ACC112 (cell line): ENCODE measurements around the gene SLC38A11.
"Not testable (repeated sequence)": the region's sequence is repeated elsewhere in the genome, so short reads cannot be mapped to it uniquely, and the experiment has no call there.

Experiments
- H2AFZ ChIP-seq: fragments of 200-600 bp; sonication (generic); one replicate; pipeline ENCODE4 v1.6.0; 2017; ENCODE audit warnings: antibody characterized with exemption, low read length; ENCODE audit not compliant: unreplicated experiment
- H3K27ac ChIP-seq: fragments of 200-600 bp; sonication (generic); 2 replicates; pipeline ENCODE4 v1.5.1; 2014; ENCODE audit warnings: low read depth, mild to moderate bottlenecking, antibody characterized with exemption, low read length, moderate library complexity
- H3K27me3 ChIP-seq: fragments of 200-600 bp; sonication (generic); 2 replicates; pipeline ENCODE4 v1.6.1; 2014; ENCODE audit warnings: mild to moderate bottlenecking, antibody characterized with exemption, low read length, moderate library complexity, mixed read lengths; ENCODE audit not compliant: insufficient read depth
- H3K36me3 ChIP-seq: fragments of 200-600 bp; sonication (generic); 2 replicates; pipeline ENCODE4 v1.6.1; 2016; ENCODE audit warnings: mild to moderate bottlenecking, antibody characterized with exemption, low read length, moderate library complexity, mixed read lengths; ENCODE audit not compliant: insufficient read depth
- H3K4me1 ChIP-seq: fragments of 200-600 bp; sonication (generic); one replicate; pipeline ENCODE4 v1.6.1; 2016; ENCODE audit warnings: low read length, mixed read lengths; ENCODE audit not compliant: insufficient read depth, unreplicated experiment, control insufficient read depth
- H3K4me3 ChIP-seq: fragments of 200-600 bp; sonication (generic); 2 replicates; pipeline ENCODE4 v1.5.1; 2014; ENCODE audit warnings: mild to moderate bottlenecking, low read depth, low read length
- H3K79me2 ChIP-seq: fragments of 200-600 bp; sonication (generic); one replicate; pipeline ENCODE4 v1.6.0; 2016; ENCODE audit warnings: low read length; ENCODE audit not compliant: control insufficient read depth, unreplicated experiment, insufficient read depth

The SLC38A11 gene

GRCh38 chr2:164954954-164955701 lies at the start of gene SLC38A11:
Gene SLC38A11 (minus strand): TSS chr2:164955525. CDS start chr2:164955247, 278 bp downstream.
- peaks cover 12% of the 10 kb centered on the region for H3K4me1 ChIP-seq
- H2AFZ ChIP-seq = peak within 1 kb of the TSS; percentile 92
- H3K27me3 ChIP-seq = no peaks in the 10 kb centered on the region
- H3K27ac ChIP-seq = no peak within 1 kb of the TSS
- peak within 1 kb of the TSS; percentile 78 for H3K4me3 ChIP-seq
- no peaks in the 10 kb centered on the region for H3K36me3 ChIP-seq
- H3K79me2 ChIP-seq = no peaks in the 10 kb centered on the region

- Histone ChIP-seq H3K27ac (no peak overlapping the region), H3K27me3 (no peaks in the 10 kb centered on the region), H3K79me2 (no peaks in the 10 kb centered on the region), H2AFZ (no peak overlapping the region), H3K4me3 (no peak overlapping the region), H3K36me3 (no peaks in the 10 kb centered on the region), H3K4me1 (peaks cover 5% of the 10 kb centered on the region)
Measured at GRCh38 chr2:165003443-165004130, 48.3 kb upstream of the SLC38A11 start.

- Histone ChIP-seq H3K36me3 (no peaks in the 10 kb centered on the region), H3K4me3 (no peak overlapping the region), H3K27me3 (no peaks in the 10 kb centered on the region), H2AFZ (no peak overlapping the region), H3K79me2 (no peaks in the 10 kb centered on the region), H3K27ac (no peak overlapping the region), H3K4me1 (peaks cover 5% of the 10 kb centered on the region)
Measured at GRCh38 chr2:165002638-165003037, 47.3 kb upstream of the SLC38A11 start.

- peaks cover 13% of the 10 kb centered on the region for H3K4me1 ChIP-seq
- not testable (repeated sequence) for H3K4me3 ChIP-seq
Measured at GRCh38 chr2:164994664-164995299, 39.5 kb upstream of the SLC38A11 start.

GRCh38 chr2:164993287-164994016 lies 38.1 kb upstream of the SLC38A11 start:
- H2AFZ ChIP-seq = no peak overlapping the region
- no peaks in the 10 kb centered on the region for H3K79me2 ChIP-seq
- H3K27ac ChIP-seq = no peak overlapping the region
- peaks cover 13% of the 10 kb centered on the region for H3K4me1 ChIP-seq
- no peaks in the 10 kb centered on the region for H3K27me3 ChIP-seq
- H3K4me3 ChIP-seq = no peak overlapping the region
- no peaks in the 10 kb centered on the region for H3K36me3 ChIP-seq

More at GRCh38 chr2:164994664-164995299, 39.5 kb upstream of the SLC38A11 start:
- not testable (repeated sequence) for H3K27ac ChIP-seq, H3K36me3 ChIP-seq, H3K79me2 ChIP-seq, H2AFZ ChIP-seq, H3K27me3 ChIP-seq

- H3K4me3 ChIP-seq = no peak overlapping the region
- H3K27ac ChIP-seq = no peak overlapping the region
- no peaks in the 10 kb centered on the region for H3K27me3 ChIP-seq
Measured at GRCh38 chr2:164992818-164993217, 37.5 kb upstream of the SLC38A11 start.

GRCh38 chr2:164992093-164992454 lies 36.7 kb upstream of the SLC38A11 start:
- H3K27me3 ChIP-seq, H3K36me3 ChIP-seq, H3K27ac ChIP-seq, H3K4me3 ChIP-seq, H3K79me2 ChIP-seq: not testable (repeated sequence)
- peaks cover 13% of the 10 kb centered on the region for H3K4me1 ChIP-seq
- H2AFZ ChIP-seq = peak overlapping the region; percentile 38

More at GRCh38 chr2:164992818-164993217, 37.5 kb upstream of the SLC38A11 start:
- H3K4me1 ChIP-seq = peaks cover 13% of the 10 kb centered on the region
- no peaks in the 10 kb centered on the region for H3K79me2 ChIP-seq
- H3K36me3 ChIP-seq = no peaks in the 10 kb centered on the region
- no peak overlapping the region for H2AFZ ChIP-seq

GRCh38 chr2:164991361-164992092 lies 36.2 kb upstream of the SLC38A11 start:
- Histone ChIP-seq H3K27ac (peak overlapping the region; percentile 63; the same call in 1 of the 2 replicates), H2AFZ (peak overlapping the region; percentile 38), H3K4me1 (peaks cover 13% of the 10 kb centered on the region)
- H3K4me3 ChIP-seq, H3K27me3 ChIP-seq, H3K36me3 ChIP-seq, H3K79me2 ChIP-seq: not testable (repeated sequence)

- Histone ChIP-seq H2AFZ (peak overlapping the region; percentile 69), H3K27ac (peak overlapping the region; percentile 63)
Measured at GRCh38 chr2:164990953-164991352, 35.6 kb upstream of the SLC38A11 start.

GRCh38 chr2:164988805-164989204 lies 33.5 kb upstream of the SLC38A11 start:
- H3K27me3 ChIP-seq, H3K36me3 ChIP-seq, H3K79me2 ChIP-seq, H3K4me3 ChIP-seq, H3K27ac ChIP-seq, H2AFZ ChIP-seq: not testable (repeated sequence)
- H3K4me1 ChIP-seq = peaks cover 27% of the 10 kb centered on the region

More at GRCh38 chr2:164990953-164991352, 35.6 kb upstream of the SLC38A11 start:
- not testable (repeated sequence) for H3K36me3 ChIP-seq, H3K4me3 ChIP-seq, H3K27me3 ChIP-seq, H3K79me2 ChIP-seq
- H3K4me1 ChIP-seq = peaks cover 18% of the 10 kb centered on the region
